Endothelial cell (in vitro differentiated cells): Measurements from ENCODE around the gene CHD5. TPM values are rescaled to one million over a fixed set of nuclear protein-coding genes. Genes with fewer than 3 reads are reported as not detected.

Source experiments
- DNase-seq: peaks from one replicate; pipeline ENCODE4 v3.0.0; 2021; ENCODE audit warnings: low spot score
- H3K27ac Mint-ChIP-seq: one replicate; pipeline ENCODE4 v1.8.0; 2021; ENCODE audit warnings: mixed read lengths, inconsistent platforms; ENCODE audit not compliant: unreplicated experiment
- H3K27me3 Mint-ChIP-seq: one replicate; pipeline ENCODE4 v1.8.0; 2021; ENCODE audit warnings: mild to moderate bottlenecking, moderate library complexity, mixed read lengths, inconsistent platforms; ENCODE audit not compliant: unreplicated experiment
- H3K36me3 Mint-ChIP-seq: one replicate; pipeline ENCODE4 v1.8.0; 2021; ENCODE audit warnings: mild to moderate bottlenecking, low read depth, mixed read lengths, inconsistent platforms; ENCODE audit not compliant: unreplicated experiment
- H3K4me1 Mint-ChIP-seq: one replicate; pipeline ENCODE4 v1.8.0; 2021; ENCODE audit warnings: mild to moderate bottlenecking, mixed read lengths, inconsistent platforms; ENCODE audit not compliant: unreplicated experiment
- H3K4me3 Mint-ChIP-seq: one replicate; pipeline ENCODE4 v1.8.0; 2021; ENCODE audit warnings: mild to moderate bottlenecking, mixed read lengths, inconsistent platforms; ENCODE audit not compliant: unreplicated experiment
- H3K9me3 Mint-ChIP-seq: one replicate; pipeline ENCODE4 v1.8.0; 2021; ENCODE audit warnings: mixed read lengths, inconsistent platforms; ENCODE audit not compliant: unreplicated experiment
- CTCF ChIP-seq: fragments of 200-600 bp; sonication (generic); IDR thresholded peaks from one replicate; pipeline ENCODE4 v1.5.0; 2021; ENCODE audit warnings: antibody characterized with exemption; ENCODE audit not compliant: unreplicated experiment
- total RNA-seq: library from RNA; stranded (reverse); fragmentation: NEBNext Ultra II Directional; extraction: Animal tissue kit (Norgen Biotek cat#: 25700); gene quantifications from one replicate; pipeline ENCODE4 v1.2.1, GENCODE V29; 2021; ENCODE audit not compliant: unreplicated experiment

The CHD5 gene
- total RNA-seq, 1 donor from 2014 or later: 0.15 TPM

GRCh38 chr1:6125366-6125765, 54.8 kb downstream of the CHD5 start:
- Mint-ChIP-seq H3K4me3 (no peak overlapping the region), H3K36me3 (no peaks in the 10 kb centered on the region), H3K9me3 (no peaks in the 10 kb centered on the region)

GRCh38 chr1:6124746-6125365, 55.3 kb downstream of the CHD5 start:
- TF ChIP-seq CTCF: no peak
- no peak overlapping the region for H3K4me3 Mint-ChIP-seq
- no peaks in the 10 kb centered on the region for H3K4me1 Mint-ChIP-seq
- peaks cover 9% of the 10 kb centered on the region for H3K27me3 Mint-ChIP-seq
- no peak overlapping the region for H3K27ac Mint-ChIP-seq
- H3K36me3 Mint-ChIP-seq: no peaks in the 10 kb centered on the region
- H3K9me3 Mint-ChIP-seq: no peaks in the 10 kb centered on the region
- no peak for DNase-seq

More at GRCh38 chr1:6125366-6125765, 54.8 kb downstream of the CHD5 start:
- TF ChIP-seq CTCF: no peak
- H3K27me3 Mint-ChIP-seq: peaks cover 12% of the 10 kb centered on the region
- no peak for DNase-seq
- no peak overlapping the region for H3K27ac Mint-ChIP-seq
- no peaks in the 10 kb centered on the region for H3K4me1 Mint-ChIP-seq

GRCh38 chr1:6124341-6124740, 55.8 kb downstream of the CHD5 start:
- Mint-ChIP-seq H3K4me3 (no peak overlapping the region), H3K36me3 (no peaks in the 10 kb centered on the region), H3K9me3 (no peaks in the 10 kb centered on the region), H3K27ac (no peak overlapping the region), H3K27me3 (peaks cover 9% of the 10 kb centered on the region), H3K4me1 (no peaks in the 10 kb centered on the region)
- TF ChIP-seq CTCF: no peak
- DNase-seq: no peak

GRCh38 chr1:6123816-6124215, 56.3 kb downstream of the CHD5 start:
- TF ChIP-seq CTCF: no peak
- Mint-ChIP-seq H3K36me3 (no peaks in the 10 kb centered on the region), H3K27me3 (peaks cover 9% of the 10 kb centered on the region), H3K27ac (no peak overlapping the region), H3K4me3 (no peak overlapping the region), H3K4me1 (no peaks in the 10 kb centered on the region), H3K9me3 (no peaks in the 10 kb centered on the region)
- no peak for DNase-seq

GRCh38 chr1:6123083-6123482, 57.0 kb downstream of the CHD5 start:
- Mint-ChIP-seq H3K36me3 (no peaks in the 10 kb centered on the region), H3K27ac (no peak overlapping the region), H3K4me1 (no peaks in the 10 kb centered on the region), H3K4me3 (no peak overlapping the region), H3K27me3 (peaks cover 9% of the 10 kb centered on the region), H3K9me3 (no peaks in the 10 kb centered on the region)
- no peak for TF ChIP-seq CTCF
- no peak for DNase-seq
